IPS DF 4.7 (cell line): ENCODE measurements around the gene CASK.
"Not testable (repeated sequence)": the region's sequence is repeated elsewhere in the genome, so short reads cannot be mapped to it uniquely, and the experiment has no call there.

Experiments
- DNase-seq: peaks from one replicate; pipeline ENCODE4 v3.0.0-alpha.2; 2013; ENCODE audit warnings: low spot score; ENCODE audit errors: extremely low read depth

CASK gene

DNA sequence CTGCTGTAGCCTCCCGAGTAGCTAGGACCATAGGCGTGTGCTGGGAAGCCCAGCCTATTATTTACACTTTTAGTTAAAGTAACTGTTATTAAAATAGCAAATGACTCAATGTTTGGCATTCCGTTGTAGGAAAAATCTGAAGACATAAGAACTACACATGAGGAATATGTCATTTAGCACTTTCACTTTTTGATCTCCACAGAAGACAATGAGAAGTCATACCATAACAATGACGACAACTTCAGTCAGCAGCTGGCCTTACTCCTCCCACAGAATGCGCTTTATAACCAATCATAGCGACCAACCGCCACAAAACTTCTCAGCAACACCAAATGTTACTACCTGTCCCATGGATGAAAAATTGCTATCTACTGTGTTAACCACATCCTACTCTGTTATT, 227.9 kb downstream of the CASK start:
- no peak for DNase-seq

DNA sequence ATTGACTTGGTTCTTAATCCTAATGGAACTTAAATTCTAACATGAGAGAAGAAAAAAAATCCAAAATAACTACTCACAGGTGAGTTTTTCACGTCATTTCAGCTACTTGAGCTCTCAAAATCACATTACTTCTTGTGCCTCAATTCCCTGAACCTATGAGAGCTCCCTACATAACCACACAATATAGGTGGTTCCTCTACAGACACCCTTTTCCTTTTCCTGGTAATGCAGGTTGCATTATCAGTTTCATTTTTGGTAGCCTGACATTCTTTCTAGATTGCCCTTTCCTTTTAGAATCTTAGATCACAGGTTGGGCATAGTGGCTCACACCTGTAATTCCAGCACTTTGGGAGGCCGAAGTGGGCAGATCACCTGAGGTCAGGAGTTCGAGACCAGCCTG, 230.3 kb downstream of the CASK start:
- DNase-seq: no peak

DNA sequence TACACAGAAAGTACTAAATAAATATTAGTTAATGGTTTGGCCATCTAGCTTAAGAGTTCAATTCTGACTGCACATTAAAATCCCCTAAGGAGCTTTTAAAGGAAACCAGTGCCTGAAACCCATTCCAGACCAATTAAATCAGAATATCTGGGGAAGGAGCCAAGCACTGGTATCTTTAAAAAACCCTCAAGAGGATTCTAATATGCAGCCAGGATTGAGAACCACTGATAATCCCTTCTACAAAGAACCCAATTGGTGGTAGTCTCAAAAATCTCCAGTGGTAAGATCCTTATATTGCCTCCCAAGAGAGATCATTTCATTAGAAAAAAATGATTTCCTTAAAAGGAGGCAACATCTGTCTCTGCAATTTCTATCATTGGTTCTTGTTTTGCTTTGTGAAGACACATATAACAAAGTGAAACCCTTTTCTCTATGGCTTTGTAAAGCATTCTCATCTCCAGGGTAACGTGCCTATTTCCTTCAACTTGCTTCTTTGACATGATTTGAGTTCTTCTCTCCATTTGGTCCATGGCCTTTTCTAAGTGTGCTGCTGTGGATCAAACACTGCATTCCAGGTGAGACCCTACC, 231.1 kb downstream of the CASK start:
- no peak for DNase-seq

DNA sequence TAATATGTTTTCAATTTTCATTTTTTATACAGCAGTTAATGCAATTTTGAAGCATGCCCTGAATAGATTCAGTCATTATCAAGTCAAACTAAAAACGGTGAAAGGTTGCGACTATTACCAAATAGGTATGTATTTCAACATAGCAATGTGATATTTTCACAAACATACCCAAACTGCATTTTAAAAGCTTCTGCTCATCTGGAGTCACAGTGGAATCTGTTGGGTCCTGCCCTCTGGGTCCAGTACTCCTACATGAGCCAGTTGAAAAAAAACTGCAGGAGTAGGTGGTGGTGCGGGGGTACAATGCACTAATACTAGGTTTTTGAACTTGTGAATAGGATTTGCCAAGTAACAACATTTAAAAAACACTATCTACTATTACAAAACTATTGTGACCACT, 233.6 kb downstream of the CASK start:
- DNase-seq: no peak

DNA sequence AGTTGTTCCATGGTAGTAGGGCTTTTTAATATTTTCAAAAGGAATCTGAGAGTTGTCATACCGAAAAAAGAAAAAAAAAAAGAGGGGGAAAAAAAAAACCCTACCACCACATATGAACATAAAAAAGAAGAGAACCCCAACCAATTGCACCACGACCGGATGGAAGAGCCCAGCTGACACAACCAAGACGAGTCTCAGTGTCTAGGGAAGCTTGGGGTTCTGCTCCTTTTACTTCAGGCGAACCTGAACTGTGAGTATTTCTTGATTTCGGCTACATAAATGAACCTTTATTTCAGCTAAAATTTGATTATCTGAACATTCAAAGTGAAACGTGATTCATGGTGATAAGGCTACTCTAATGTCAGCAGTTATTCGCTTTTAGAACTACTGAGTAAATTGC, 234.5 kb downstream of the CASK start, which contains the start of gene GPR34:
Gene GPR34 (plus strand): TSS at position 139 of the 400 bp plus-strand sequence. CDS start 6,661 bp downstream, outside the sequence.
- DNase-seq: no peak

DNA sequence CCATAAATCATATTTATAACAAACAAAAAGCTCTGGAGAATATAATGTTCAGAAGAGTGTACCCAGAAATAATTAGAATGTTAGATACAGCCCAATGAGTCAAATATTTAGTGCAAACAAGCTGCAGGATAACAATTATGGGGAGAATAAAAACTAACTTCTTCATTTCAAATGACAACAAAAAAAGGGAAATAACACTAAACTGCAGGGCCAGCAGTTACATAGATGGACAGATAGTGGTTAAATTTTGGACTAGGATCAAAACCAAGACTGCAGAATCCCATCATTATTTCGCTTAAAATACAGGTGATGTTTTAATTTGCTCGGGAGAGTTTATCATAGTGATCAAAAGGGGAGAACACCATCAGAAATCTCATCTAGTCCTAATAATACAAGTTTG, 235.2 kb downstream of the CASK start:
- DNase-seq: no peak

DNA sequence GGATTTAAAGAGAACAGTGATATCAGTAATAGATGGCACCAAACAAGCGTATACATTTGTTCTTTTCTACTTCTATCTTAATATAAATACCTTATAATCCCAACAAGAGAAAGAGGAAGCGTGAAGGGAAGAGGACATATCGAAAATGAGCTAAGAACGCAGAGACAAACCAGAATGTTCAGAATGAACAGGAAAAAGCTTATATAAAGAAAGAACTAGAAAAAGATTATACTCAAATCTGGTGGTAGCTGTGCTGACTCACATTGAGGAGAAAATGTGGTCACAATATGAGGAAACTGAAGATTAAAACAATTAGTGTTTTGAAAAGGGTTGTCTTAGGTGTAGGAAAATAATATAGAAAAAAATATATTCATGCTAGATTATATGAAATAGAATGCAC, 236.6 kb downstream of the CASK start:
- no peak for DNase-seq

DNA sequence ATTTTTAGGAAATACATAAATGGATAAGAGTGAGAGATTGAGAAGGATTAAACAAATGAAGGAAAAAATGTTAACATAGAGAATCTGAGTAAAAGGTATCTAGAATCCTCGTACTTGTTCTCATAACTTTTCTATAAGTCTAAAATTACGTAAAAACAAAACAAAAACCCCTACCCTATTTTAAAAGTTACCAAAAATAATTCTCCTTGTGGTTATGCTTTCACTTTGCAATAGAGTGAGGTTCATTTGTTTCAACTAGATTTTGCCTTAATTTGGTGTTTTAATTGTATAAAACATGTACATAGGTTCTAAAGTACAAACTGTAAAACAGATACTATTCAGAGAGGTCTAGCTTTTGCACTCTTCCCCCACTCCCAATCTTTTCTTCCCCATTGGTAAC, 238.4 kb downstream of the CASK start:
- no peak for DNase-seq

DNA sequence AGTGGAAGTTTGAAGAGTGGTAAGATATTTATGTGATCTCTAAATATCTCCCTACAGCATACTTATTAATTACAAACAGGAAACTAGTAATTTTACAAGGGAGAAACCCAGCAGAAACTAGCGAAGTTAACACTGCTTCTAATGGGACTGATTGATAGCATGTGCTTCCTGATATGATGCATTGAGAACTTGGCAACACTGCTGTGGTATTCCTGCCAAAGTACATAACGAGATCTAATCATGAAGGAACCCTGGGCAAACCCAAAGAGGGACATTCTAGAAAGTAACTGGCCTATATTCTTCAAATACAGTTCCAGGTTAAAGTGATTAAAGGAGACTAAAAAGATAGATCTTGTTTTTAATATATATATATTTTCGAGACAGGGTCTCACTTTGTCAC, 239.2 kb downstream of the CASK start:
- no peak for DNase-seq

DNA sequence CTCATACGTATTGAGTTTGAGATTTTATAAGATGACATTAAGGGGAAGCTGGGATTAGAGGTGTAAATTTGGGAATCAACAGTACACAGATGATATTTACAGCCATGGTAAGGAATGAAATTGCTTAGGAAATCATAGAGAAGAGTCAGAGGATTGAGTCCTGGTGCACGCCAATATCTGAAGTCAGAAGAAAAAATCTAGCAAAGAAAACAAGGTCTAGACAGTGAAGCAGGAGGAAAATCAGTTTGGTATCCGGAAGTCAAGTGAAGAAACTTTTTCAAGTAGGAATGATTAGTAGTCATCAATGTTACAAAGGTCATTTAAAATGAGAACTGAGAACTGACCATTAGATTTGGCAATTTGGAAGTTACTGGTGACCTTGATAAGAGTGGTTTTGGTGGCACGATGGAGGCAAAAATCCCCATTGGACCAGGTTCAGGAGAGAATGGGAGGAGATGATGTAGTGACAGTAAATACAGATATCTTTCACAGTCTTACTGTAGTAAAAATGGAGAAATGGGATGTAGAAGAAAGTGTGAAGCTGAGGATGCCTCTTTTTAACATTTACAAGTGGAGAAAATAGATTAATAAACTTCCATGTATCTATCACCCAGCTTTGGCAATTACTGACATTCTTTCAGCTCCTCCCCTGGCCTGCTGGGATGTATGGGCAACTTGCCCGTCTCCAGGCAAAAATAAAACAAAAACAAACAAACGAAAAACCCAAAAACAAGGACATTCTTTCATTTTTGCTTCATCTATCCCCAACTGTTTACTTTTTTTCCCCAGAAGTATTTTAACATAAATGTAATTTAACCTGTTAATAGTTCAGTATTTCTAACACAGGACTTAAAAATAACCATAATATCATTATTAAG, 245.9 kb downstream of the CASK start:
- DNase-seq: no peak

DNA sequence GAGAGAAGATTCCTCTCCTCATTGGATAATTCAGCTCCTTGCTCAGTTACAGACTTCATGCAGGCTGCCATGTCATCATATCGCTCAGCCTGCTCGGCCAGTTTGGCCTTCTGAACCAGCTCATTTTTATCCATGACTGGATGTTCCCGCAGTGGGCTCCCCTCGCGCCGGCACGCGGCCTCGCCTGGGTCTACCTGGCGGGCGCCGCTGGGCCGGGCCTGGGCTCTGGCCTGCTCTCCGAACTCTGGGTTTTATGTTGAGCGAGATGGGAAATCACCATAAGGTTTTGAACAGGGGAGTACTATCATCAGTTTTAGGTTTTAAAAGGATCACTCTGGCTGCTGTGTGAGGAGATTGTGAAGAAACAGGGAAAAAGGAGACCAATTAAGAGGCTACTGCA, 247.0 kb downstream of the CASK start:
- not testable (repeated sequence) for DNase-seq

DNA sequence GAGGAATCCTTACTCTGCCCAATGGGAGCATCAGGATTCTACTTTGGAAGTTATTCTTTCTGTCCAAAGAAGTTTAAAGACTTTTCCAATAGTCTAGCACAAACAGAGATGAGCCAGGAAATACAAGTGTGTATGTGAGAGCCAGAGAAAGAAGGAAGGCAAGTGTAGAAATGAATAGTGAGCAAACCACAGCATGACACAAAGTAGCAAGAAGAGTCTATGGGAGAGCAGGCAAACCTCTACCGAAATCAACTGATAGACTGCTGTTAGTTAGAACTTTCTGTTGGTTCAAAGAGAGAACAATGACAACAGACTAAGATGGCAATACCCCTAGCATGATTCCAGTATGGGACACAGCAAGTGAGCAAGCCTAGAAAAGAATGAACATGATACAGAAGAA, 250.7 kb downstream of the CASK start:
- no peak for DNase-seq

DNA sequence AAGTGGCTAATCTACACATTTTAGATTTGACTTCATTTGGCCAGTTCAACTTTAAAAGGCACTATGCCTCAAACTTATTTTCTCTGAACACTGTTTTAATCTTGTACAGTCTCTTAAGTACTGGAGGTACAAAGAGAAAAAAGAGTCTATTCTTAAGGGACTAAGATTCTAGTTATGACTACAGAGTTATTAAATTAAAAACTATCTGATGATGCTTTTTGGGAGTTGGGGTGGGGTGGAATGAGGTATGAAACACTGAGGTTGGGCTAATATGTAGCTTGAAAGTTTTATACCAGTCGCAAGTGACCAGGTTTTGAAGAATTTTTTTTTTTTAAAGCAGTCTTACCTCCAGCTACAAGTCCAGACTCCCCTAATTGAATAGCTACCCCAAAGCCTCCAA, 252.3 kb downstream of the CASK start:
- no peak for DNase-seq

DNA sequence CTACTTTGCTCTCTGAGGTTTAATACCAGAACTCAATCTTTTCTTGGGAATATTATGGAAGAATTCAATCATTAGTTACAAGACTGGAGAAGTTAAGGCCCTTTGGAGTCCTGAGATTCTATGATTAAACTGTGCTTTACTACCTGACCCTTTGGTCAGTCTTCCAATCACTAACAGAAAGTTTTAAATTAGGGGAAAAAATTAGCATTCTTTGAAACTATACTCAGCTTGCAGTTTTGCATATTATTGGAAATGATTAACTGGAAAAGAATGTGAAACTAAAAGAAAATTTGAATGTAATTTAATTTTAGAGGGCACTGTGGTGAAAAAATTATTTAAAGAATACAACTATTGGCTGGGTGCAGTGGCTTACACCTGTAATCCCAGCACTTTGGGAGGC, 253.2 kb downstream of the CASK start:
- DNase-seq: no peak

DNA sequence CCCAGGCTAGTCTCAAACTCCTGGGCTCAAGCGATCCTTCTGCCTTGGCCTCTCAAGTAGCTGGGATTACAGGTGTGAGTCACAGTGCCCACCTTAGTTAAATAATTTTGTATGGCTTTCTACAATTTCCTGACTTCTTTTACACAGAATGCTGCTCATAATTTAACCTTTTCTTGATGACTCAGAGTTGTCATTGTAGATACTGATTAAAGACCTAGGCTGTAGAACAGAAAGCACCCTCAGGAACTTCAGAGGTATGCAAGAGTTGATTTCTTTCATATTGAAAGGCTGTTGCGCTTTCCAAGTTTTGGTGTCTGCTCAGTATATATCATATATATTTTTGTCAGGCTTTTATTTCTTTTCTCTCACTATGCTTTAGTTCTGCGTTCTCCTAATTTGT, 255.7 kb downstream of the CASK start:
- DNase-seq: no peak

DNA sequence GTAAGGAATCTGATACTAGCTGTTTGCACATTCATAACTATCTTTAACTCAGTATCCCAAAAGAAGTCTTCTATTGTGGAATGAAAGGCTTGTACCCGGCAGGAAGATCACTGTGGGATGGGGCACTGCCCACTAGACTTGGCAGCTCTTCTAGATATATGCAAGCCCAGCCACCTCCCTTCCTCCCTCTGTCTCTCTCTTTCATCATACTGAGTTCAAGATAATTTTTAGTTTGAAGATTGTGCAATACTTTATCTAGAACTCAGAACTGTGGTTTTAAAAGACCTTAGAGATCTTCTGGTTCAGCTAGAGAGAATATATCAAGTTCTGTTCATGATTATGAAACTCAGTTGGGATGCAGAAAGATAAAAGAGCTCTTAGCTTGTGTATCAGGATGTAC, 257.1 kb downstream of the CASK start:
- DNase-seq: no peak

DNA sequence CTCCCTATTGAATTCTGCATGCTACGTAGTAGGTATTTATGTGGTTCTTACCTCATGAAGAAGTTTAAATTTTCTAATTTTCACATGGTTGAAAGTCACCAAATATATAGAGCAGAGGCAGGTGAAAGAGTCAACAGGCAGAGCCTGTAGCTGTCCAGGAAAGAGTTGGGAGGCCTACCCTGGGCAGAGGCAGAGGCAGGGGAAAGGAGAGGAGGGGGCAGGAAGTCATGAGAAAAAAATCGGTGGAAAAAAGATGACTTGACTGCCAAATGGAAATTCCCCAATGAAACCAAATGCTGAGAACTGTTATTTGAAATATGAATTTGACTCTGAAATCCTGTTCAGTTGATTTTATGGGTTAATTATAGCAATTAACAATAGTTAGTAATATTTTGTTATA, 257.7 kb downstream of the CASK start:
- no peak for DNase-seq

DNA sequence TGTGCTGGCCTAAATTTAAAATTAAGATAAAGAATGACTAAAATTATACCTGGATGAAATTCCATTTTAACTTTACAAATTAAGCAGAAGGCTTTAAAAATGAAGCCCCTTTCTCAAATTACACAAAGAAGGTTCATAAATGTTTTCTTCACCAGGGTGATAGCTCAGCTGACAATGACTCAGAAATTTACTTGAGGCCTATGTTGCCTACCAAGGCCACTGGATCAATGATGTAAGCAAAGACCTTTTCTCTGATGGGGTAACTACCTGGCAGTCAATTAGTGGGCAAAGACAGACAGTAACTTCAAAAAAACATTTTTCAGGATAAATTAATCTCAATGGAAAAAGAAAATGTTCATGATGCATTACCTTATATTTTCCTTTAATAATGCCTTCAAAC, 258.4 kb downstream of the CASK start:
- DNase-seq: no peak

DNA sequence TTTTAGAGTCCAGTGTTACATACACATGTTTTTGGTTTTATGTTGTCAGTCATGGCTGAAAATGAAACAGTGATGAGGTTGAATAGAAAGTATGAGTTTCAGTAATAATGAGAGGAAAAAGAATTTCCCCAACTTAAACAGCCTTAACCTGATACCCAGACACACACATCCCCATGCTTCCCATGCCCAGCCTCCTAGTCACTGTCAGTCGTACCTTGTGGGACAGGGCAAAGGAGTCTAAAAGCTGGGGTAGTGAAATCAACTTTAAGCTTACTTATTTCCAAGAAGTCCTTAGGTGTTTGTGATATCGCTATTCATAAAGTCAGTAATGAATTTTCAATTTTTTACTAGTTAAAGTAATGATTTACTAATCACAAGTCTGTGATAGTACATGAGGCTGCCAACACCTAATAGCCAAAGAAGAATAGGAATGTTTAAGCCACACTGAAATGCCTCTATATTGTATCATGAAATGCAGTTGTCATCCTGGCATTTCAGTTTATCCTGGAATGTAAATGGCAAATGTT, 258.9 kb downstream of the CASK start:
- DNase-seq: no peak

DNA sequence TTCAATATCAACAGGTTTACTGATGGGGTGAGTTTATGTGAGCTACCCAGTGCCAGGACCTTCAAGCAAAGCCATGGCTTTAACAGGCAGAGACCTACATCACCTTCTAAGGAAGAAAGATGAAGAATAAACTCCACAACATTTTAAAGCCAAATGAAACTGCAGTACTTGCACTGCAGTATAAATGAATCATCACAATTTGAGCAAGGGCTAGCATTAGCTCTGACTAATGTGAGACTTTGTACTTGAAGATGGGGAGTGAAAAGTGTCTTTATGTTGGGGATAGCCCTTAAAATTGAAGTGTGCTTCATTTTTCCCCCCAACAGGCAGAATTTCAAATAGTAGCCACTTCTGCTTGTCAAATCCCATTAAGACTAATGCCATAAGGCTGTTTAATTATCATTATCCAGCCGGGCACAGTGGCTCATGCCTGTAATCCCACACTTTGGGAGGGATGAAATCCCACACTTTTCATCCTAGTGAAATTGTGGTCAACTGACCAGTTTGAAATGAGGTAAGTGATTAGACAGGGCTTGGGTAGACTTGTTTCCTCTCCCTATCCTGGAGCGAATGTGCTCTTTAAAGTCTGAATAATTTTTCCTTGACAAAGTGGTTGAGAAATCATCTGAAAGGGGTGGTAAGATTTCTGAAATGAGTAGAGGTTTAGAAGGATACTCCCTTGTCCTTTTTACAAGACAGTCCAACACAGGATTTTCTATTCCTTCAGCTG, 261.8 kb downstream of the CASK start:
- no peak for DNase-seq

DNA sequence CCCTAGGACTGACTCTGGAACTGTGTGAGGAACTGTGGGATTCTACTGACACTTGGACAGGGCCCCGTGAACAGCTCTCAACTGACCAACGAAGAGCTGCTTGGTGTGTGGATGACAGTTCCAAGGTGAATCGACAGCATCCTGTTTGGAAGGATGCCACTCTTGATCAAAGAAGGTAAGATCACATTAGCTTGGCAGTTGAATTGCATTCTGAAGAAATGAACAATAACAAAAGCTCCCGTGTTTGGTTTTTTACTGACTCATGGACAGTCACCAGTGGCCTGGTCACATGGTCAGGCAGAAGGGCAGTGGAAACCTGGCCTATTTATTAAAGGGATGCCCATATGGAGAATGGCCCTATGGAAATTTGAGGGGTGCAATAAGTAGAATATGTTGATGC, 267.7 kb downstream of the CASK start:
- no peak for DNase-seq

DNA sequence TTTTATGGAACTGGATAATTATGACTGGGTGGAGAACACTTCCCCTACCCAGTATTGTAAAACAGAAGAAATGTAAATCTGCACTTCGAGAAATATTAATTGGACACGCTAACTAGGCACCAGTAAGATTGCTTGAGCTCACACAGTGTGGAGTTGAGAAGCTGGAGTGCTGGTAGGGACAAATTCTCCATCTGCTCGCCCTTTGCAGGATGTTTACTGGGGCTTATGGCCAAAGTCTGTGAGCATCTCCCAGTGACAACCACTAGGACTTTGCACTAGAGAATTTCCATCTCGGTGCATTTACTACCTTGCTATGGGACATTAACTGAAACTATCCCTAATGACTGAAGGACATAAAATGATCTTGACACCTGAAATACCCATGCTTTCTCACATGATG, 268.3 kb downstream of the CASK start:
- DNase-seq: no peak
